HEK293T (cell line): ENCODE data around the gene IQSEC2.
A peak's percentile ranks its signal among the peaks of the same experiment; 100 is the strongest.

Experiments used
- CTCF ChIA-PET: fragments of 350-600 bp; formaldehyde crosslinking; extraction: SDS; loops from one replicate; lab custom pipeline; 2021; ENCODE audit warnings: antibody characterized with exemption, inconsistent platforms; lab: Yijun Ruan, JAX
- POLR2A ChIA-PET: fragments of 350-600 bp; formaldehyde crosslinking; extraction: SDS; loops from one replicate; lab custom pipeline; 2020; ENCODE audit warnings: antibody characterized with exemption, inconsistent platforms; lab: Yijun Ruan, JAX
- DNase-seq: peaks from one replicate; pipeline ENCODE4 v3.0.0; 2012; ENCODE audit warnings: mixed read lengths; ENCODE audit errors: extremely low spot score
- ARNT ChIP-seq: fragments of 450-650 bp; IDR thresholded peaks from 2 replicates; pipeline ENCODE4 v1.6.1; 2017; ENCODE audit warnings: mild to moderate bottlenecking
- BHLHE40 ChIP-seq: fragments of 450-650 bp; IDR thresholded peaks from 2 replicates; pipeline ENCODE4 v1.6.1; 2016; ENCODE audit warnings: mild to moderate bottlenecking, moderate library complexity, borderline replicate concordance
- CTBP1 ChIP-seq: fragments of 450-650 bp; IDR thresholded peaks from 2 replicates; pipeline ENCODE4 v1.6.1; 2016; ENCODE audit warnings: borderline replicate concordance
- ELF4 ChIP-seq: fragments of 450-650 bp; IDR thresholded peaks from 2 replicates; pipeline ENCODE4 v1.6.1; 2017; ENCODE audit warnings: antibody characterized with exemption
- FOXA1 ChIP-seq: fragments of 450-650 bp; IDR thresholded peaks from 2 replicates; pipeline ENCODE4 v1.6.1; 2016; ENCODE audit warnings: mild to moderate bottlenecking
- FOXK2 ChIP-seq: fragments of 450-650 bp; IDR thresholded peaks from 2 replicates; pipeline ENCODE4 v1.6.1; 2016; ENCODE audit warnings: mild to moderate bottlenecking
- FOXM1 ChIP-seq: fragments of 450-650 bp; IDR thresholded peaks from 2 replicates; pipeline ENCODE4 v1.6.1; 2017; ENCODE audit warnings: mild to moderate bottlenecking, borderline replicate concordance
- HDGF ChIP-seq: fragments of 450-650 bp; IDR thresholded peaks from 2 replicates; pipeline ENCODE4 v1.6.1; 2017; ENCODE audit warnings: antibody characterized with exemption, borderline replicate concordance
- L3MBTL2 ChIP-seq: fragments of 450-650 bp; conservative IDR thresholded peaks from 2 replicates; pipeline ENCODE4 v1.6.1; 2016; ENCODE audit warnings: mild to moderate bottlenecking
- LEF1 ChIP-seq: fragments of 450-650 bp; IDR thresholded peaks from 2 replicates; pipeline ENCODE4 v1.6.1; 2017; ENCODE audit warnings: mild to moderate bottlenecking, borderline replicate concordance
- NFRKB ChIP-seq: fragments of 450-650 bp; IDR thresholded peaks from 2 replicates; pipeline ENCODE4 v1.6.1; 2016; ENCODE audit warnings: mild to moderate bottlenecking, moderate library complexity
- SP1 ChIP-seq: fragments of 450-650 bp; IDR thresholded peaks from 2 replicates; pipeline ENCODE4 v1.6.1; 2017
- SUZ12 ChIP-seq: fragments of 450-650 bp; IDR thresholded peaks from 2 replicates; pipeline ENCODE4 v1.6.1; 2016; ENCODE audit warnings: mild to moderate bottlenecking
- TARDBP ChIP-seq: fragments of 450-650 bp; IDR thresholded peaks from 2 replicates; pipeline ENCODE4 v1.6.1; 2016
- ZNF384 ChIP-seq: fragments of 450-650 bp; IDR thresholded peaks from 2 replicates; pipeline ENCODE4 v1.6.1; 2016
- TF ChIP-seq, protein P1 (sequence below): fragments of 450-650 bp; IDR thresholded peaks from 2 replicates; pipeline ENCODE4 v1.6.1; 2016

The IQSEC2 gene

DNA sequence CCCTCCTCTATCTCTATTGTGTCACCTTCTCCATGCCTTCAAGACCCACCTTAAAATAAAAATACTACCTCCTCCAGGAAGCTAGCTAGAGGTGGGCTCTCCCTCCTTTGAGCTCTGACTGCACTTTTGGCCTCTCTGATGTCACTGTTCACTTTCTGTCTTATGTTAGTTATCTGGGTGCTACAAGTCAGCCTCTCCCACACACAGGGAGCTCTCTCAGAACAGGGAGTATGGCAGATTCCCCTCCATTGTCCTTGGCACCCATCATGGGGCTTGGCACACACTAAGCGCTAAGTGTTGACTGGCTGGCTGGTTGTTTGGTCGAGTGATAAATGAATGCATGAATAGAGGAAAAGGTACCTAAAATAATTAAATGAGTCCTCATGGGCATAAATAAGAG lies 35.2 kb downstream of the IQSEC2 start:
- no peak for TF ChIP-seq CTBP1
- no peak for TF ChIP-seq ELF4
- no peak for TF ChIP-seq ZNF384
- TF ChIP-seq FOXM1, result no peak
- no peak for TF ChIP-seq HDGF
- TF ChIP-seq LEF1, result no peak
- no peak for TF ChIP-seq FOXA1
- no peak for TF ChIP-seq BHLHE40
- no peak for TF ChIP-seq L3MBTL2
- no peak for TF ChIP-seq FOXK2
- TF ChIP-seq NFRKB, result no peak
- TF ChIP-seq TARDBP, result no peak
- TF ChIP-seq SP1, result no peak
- POLR2A ChIA-PET, result interaction anchor here (1.2 kb wide), 1 partner anchor 36 kb away, joined by 3 read pairs; no protein-coding TSS in a partner anchor
- no peak for DNase-seq
- CTCF ChIA-PET, result interaction anchor here (0.7 kb wide), 1 partner anchor 59 kb away, joined by 6 read pairs; no protein-coding TSS in a partner anchor

DNA sequence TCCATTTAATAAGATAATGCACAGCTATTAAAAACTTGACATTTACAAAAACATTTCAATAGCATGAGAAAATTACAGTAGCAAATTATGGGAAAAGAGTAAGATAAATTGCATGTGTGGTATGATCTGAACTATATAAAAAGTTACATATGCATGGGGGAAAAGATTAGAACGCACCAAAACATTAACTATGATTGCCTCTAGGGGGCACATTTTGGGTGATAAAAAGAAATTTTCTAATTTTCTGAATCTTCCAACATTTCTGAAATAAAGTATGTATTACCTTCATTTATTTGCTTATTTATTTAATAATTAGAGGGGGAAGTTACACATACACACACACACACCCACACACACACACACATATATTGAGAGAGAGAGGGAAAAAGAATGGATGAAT lies 36.8 kb downstream of the IQSEC2 start:
- POLR2A ChIA-PET, result no interaction called here

DNA sequence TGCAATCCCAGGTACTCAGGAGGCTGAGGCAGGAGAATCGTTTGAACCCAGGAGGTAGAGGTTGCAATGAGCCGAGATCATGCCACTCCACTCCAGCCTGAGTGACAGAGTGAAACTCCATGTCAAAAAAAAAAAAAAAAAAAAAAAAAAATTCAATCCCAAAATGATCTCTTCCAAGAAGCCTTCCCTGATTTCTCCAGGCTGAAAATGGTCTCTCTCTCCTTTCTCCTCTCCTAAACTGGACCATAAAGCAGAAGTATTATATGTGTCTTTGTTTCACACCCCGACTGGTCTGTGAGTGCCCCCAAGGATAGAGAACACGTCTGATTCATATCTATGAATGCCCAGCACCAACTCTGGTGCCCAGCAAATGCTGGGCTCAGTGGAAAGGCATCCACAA lies 39.1 kb downstream of the IQSEC2 start:
- ChIA-PET POLR2A (no interaction called here), CTCF (interaction anchor here (0.7 kb wide), 1 partner anchor 98 kb away, joined by 3 read pairs; no protein-coding TSS in a partner anchor)
- TF ChIP-seq, protein P1, sequence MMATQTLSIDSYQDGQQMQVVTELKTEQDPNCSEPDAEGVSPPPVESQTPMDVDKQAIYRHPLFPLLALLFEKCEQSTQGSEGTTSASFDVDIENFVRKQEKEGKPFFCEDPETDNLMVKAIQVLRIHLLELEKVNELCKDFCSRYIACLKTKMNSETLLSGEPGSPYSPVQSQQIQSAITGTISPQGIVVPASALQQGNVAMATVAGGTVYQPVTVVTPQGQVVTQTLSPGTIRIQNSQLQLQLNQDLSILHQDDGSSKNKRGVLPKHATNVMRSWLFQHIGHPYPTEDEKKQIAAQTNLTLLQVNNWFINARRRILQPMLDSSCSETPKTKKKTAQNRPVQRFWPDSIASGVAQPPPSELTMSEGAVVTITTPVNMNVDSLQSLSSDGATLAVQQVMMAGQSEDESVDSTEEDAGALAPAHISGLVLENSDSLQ, result no peak
- TF ChIP-seq TARDBP, result no peak
- TF ChIP-seq HDGF, result no peak
- no peak for TF ChIP-seq SUZ12
- TF ChIP-seq BHLHE40, result no peak
- no peak for TF ChIP-seq L3MBTL2
- no peak for DNase-seq

More for the DNA sequence above, 36.8 kb downstream of the IQSEC2 start:
- no peak for DNase-seq
- CTCF ChIA-PET, result interaction anchor here (1.0 to 1.7 kb wide), 2 partner anchors 12 to 19 kb away, joined by 4 to 9 read pairs; no protein-coding TSS in a partner anchor
- TF ChIP-seq SP1, result no peak
- no peak for TF ChIP-seq NFRKB
- no peak for TF ChIP-seq TARDBP
- TF ChIP-seq, protein P1, result no peak
- no peak for TF ChIP-seq ZNF384
- no peak for TF ChIP-seq BHLHE40
- TF ChIP-seq FOXA1, result no peak
- TF ChIP-seq FOXK2, result no peak
- TF ChIP-seq FOXM1, result no peak
- TF ChIP-seq ELF4, result no peak
- no peak for TF ChIP-seq ARNT
- TF ChIP-seq SUZ12, result no peak
- TF ChIP-seq LEF1, result no peak
- no peak for TF ChIP-seq CTBP1
- TF ChIP-seq L3MBTL2, result no peak
- no peak for TF ChIP-seq HDGF

DNA sequence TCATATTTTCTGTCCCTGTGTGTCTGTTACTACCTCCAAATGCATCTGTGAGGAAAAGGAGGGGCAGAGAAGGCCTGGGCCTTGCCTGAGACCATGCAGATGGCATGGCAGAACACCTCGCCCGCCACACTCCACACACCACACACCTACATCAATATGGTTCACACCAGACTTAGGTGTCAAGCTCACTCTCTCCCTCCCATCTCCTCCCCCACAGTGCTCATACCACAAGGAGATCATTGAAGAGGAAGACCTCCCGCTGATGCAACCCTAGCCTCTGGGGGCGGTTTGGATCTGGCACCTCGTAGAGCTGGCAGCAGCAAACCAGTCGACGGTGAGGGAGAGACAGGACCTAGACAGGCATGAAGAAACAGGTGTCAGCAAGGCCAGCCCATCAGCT lies 39.8 kb downstream of the IQSEC2 start:
- POLR2A ChIA-PET, result no interaction called here
- TF ChIP-seq CTBP1, result no peak
- no peak for TF ChIP-seq ZNF384
- TF ChIP-seq NFRKB, result no peak
- no peak for TF ChIP-seq SP1
- no peak for DNase-seq
- CTCF ChIA-PET, result no interaction called here

DNA sequence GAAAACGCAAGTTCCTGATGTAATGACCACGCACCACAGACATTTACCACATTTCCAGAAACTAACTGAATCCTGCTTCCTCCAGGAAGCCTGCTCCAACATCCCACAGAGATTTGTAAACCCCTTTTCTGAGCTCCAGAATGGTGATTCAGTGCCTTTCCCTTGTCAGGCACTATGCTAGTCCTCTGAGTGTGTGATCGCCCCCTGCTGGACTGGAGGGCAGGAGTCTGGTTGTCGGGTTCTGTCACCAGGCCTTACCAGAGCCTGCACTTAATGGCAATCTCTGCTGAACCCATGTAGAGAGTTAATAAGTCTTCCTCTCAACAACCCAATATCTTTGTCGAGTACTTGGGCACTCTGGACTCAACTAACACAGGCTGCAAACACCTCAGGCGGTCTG lies 41.9 kb downstream of the IQSEC2 start:
- ChIA-PET POLR2A (interaction anchor here (1.2 to 1.7 kb wide), 2 partner anchors 42 to 167 kb away, joined by 3 to 4 read pairs; partner anchors contain the start of gene IQSEC2), CTCF (no interaction called here)
- DNase-seq, result peak; percentile 62
- TF ChIP-seq ZNF384 (no peak), FOXM1 (no peak), CTBP1 (no peak), SUZ12 (no peak), HDGF (no peak)
- TF ChIP-seq, protein P1, result 0 out of 2 replicates have a peak, but pooled peaks have one; percentile 2

DNA sequence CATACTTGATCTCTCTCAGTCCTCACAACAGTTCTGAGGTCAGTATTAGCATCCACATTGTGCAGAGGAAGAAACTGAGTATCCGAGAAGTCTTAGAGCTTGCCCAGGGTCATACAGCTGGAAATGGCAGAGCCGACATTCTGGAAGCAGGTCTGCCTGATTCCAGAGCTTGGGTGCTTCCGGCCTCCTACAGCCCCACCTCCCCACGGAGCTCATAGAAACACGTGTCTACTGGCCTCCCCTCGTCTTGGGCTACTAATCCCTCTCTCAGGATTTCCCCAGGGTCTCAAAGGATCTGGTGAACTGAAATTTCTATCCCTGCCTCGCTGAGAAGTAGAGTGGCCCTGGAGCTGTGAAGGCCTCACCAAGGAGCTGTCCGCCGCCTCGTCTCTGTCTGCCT lies 44.3 kb downstream of the IQSEC2 start:
- no peak for DNase-seq
- ChIA-PET POLR2A (interaction anchor here (1.4 to 2.6 kb wide), 2 partner anchors 10 to 12 kb away, joined by 4 to 10 read pairs; partner anchors contain the start of gene KDM5C), CTCF (no interaction called here)
- TF ChIP-seq TARDBP (no peak), FOXK2 (no peak), ZNF384 (no peak), FOXM1 (no peak), L3MBTL2 (no peak), FOXA1 (no peak), LEF1 (no peak), CTBP1 (no peak), HDGF (no peak), NFRKB (no peak), SUZ12 (no peak), BHLHE40 (no peak), ARNT (no peak)
- TF ChIP-seq, protein P1, result no peak
